SK-N-SH (cell line): ENCODE data around the gene SYCN. TPM values are rescaled to one million over a fixed set of nuclear protein-coding genes. Genes with fewer than 3 reads are reported as not detected.

Experiments used
- CTCF ChIA-PET: fragments of 300-600, 350-600 bp; formaldehyde crosslinking; extraction: SDS; loops from one replicate; lab custom pipeline; 2021; lab: Yijun Ruan, JAX
- POLR2A ChIA-PET: fragments of 350-600 bp; sonication (Branson Sonifier 250); formaldehyde crosslinking; extraction: SDS; loops from one replicate; lab custom pipeline; 2020; ENCODE audit warnings: antibody characterized with exemption, inconsistent platforms; lab: Yijun Ruan, JAX
- DNase-seq: peaks from one replicate; pipeline ENCODE4 v3.0.0; 2012
- H2AFZ ChIP-seq: fragments of 200-600 bp; sonication (generic); 2 replicates; pipeline ENCODE4 v1.8.1; 2016; ENCODE audit warnings: antibody characterized with exemption, mild to moderate bottlenecking, low read depth
- H3F3A ChIP-seq: fragments of 200-600 bp; sonication (generic); replicated peaks from 2 replicates; pipeline ENCODE3; 2016; ENCODE audit warnings: antibody characterized with exemption, mild to moderate bottlenecking; ENCODE audit not compliant: insufficient read depth
- H3K27ac ChIP-seq, 2 experiments: fragments of 200-500 bp in 1 of 2; fragments of 200-600 bp in 1 of 2; sonication (Bioruptor generic) in 1 of 2; sonication (generic), shearing (Covaris generic) in 1 of 2; 2 replicates each; pipeline versions ENCODE4 v1.5.1 to v1.6.1; 2014 to 2016; ENCODE audit warnings: low read depth in 2 of 2, inconsistent platforms in 1 of 2, low read length in 1 of 2, mild to moderate bottlenecking in 1 of 2, mixed read lengths in 1 of 2
- H3K27me3 ChIP-seq: fragments of 200-600 bp; sonication (generic), shearing (Covaris generic); 2 replicates; pipeline ENCODE4 v1.6.1; 2016; ENCODE audit warnings: mixed run types; ENCODE audit not compliant: insufficient read depth
- H3K36me3 ChIP-seq, 2 experiments: fragments of 200-500 bp in 1 of 2; fragments of 200-600 bp in 1 of 2; sonication (Bioruptor generic) in 1 of 2; sonication (generic) in 1 of 2; replicated peaks in 1 of 2; 2 replicates each; pipeline versions ENCODE3 to v1.5.1; 2014 to 2016; ENCODE audit warnings: low read length in 1 of 2, mild to moderate bottlenecking in 1 of 2; ENCODE audit not compliant: insufficient read depth in 2 of 2, control insufficient read depth in 1 of 2
- H3K4me1 ChIP-seq, 2 experiments: fragments of 200-500 bp in 1 of 2; fragments of 200-600 bp in 1 of 2; sonication (Bioruptor generic) in 1 of 2; sonication (generic), shearing (Covaris generic) in 1 of 2; 2 replicates each; pipeline versions ENCODE4 v1.5.1 to v1.6.1; 2014 to 2016; ENCODE audit warnings: low read depth in 1 of 2, low read length in 1 of 2, mixed run types in 1 of 2; ENCODE audit not compliant: insufficient read depth in 2 of 2, control insufficient read depth in 1 of 2
- H3K4me2 ChIP-seq: fragments of 200-600 bp; sonication (generic), shearing (Covaris generic); 2 replicates; pipeline ENCODE4 v1.6.1; 2017; ENCODE audit warnings: mixed run types
- H3K4me3 ChIP-seq, 2 experiments: fragments of 200-500 bp in 1 of 2; fragments of 200-600 bp in 1 of 2; sonication (Bioruptor generic) in 1 of 2; sonication (generic), shearing (Covaris generic) in 1 of 2; 2 replicates each; pipeline versions ENCODE4 v1.5.1 to v1.8.1; 2014 to 2016; ENCODE audit warnings: low read depth in 2 of 2, inconsistent platforms in 1 of 2, low read length in 1 of 2, mild to moderate bottlenecking in 1 of 2, mixed read lengths in 1 of 2, moderate library complexity in 1 of 2
- H3K79me2 ChIP-seq: fragments of 200-600 bp; sonication (generic); 2 replicates; pipeline ENCODE4 v1.8.1; 2017; ENCODE audit warnings: mild to moderate bottlenecking; ENCODE audit not compliant: insufficient read depth
- H3K9ac ChIP-seq: fragments of 200-600 bp; sonication (generic); 2 replicates; pipeline ENCODE4 v1.6.1; 2017; ENCODE audit warnings: mixed run types
- H3K9me2 ChIP-seq: fragments of 200-600 bp; sonication (generic); 2 replicates; pipeline ENCODE4 v1.6.1; 2017; ENCODE audit warnings: mixed run types
- H3K9me3 ChIP-seq: fragments of 200-600 bp; sonication (generic); 2 replicates; pipeline ENCODE4 v1.6.1; 2017; ENCODE audit warnings: mixed run types, mild to moderate bottlenecking, moderate library complexity
- H4K20me1 ChIP-seq: fragments of 200-600 bp; sonication (generic); 2 replicates; pipeline ENCODE4 v1.6.1; 2017; ENCODE audit warnings: mild to moderate bottlenecking, mixed run types; ENCODE audit not compliant: insufficient read depth
- ELF1 ChIP-seq: IDR thresholded peaks from 2 replicates; pipeline ENCODE4 v1.4.0; 2012
- GATA2 ChIP-seq: sonication (generic); formaldehyde crosslinking; IDR thresholded peaks from 2 replicates; pipeline ENCODE4 v1.5.0; 2020; ENCODE audit warnings: mild to moderate bottlenecking, missing genetic modification reagents
- MEF2A ChIP-seq: IDR thresholded peaks from 2 replicates; pipeline ENCODE4 v1.4.0; 2012; ENCODE audit warnings: low read depth, borderline replicate concordance
- NFIC ChIP-seq: IDR thresholded peaks from 2 replicates; pipeline ENCODE4 v1.4.0; 2012; ENCODE audit warnings: borderline replicate concordance
- NRF1 ChIP-seq: IDR thresholded peaks from 2 replicates; pipeline ENCODE4 v1.6.1; 2012; ENCODE audit warnings: low read depth, mild to moderate bottlenecking, low read length
- RCOR1 ChIP-seq: fragments of 150-350 bp; IDR thresholded peaks from 2 replicates; pipeline ENCODE4 v1.6.1; 2017; ENCODE audit warnings: antibody characterized with exemption, low read length
- RFX5 ChIP-seq: IDR thresholded peaks from 2 replicates; pipeline ENCODE4 v1.6.1; 2012; ENCODE audit warnings: mild to moderate bottlenecking, improper control_type of control experiment, low read length
- SIN3A ChIP-seq: IDR thresholded peaks from 2 replicates; pipeline ENCODE4 v1.6.1; 2012; ENCODE audit warnings: low read depth, mild to moderate bottlenecking, low read length, moderate library complexity, borderline replicate concordance
- SMC3 ChIP-seq: IDR thresholded peaks from 2 replicates; pipeline ENCODE4 v1.6.1; 2012; ENCODE audit warnings: low read depth, low read length, improper control_type of control experiment
- TAF1 ChIP-seq: IDR thresholded peaks from 2 replicates; pipeline ENCODE4 v1.6.1; 2012; ENCODE audit warnings: low read depth, mild to moderate bottlenecking, low read length, moderate library complexity, borderline replicate concordance
- WGBS: methylation state at CpG from one replicate; pipeline ENCODE4 v1.1.6; 2017; ENCODE audit warnings: low lambda C conversion rate; 5-methylcytosine and 5-hydroxymethylcytosine counted together
- polyA plus RNA-seq, 3 experiments: library from polyadenylated mRNA; depleted of rRNA; stranded (reverse); fragments of >200 nt; gene quantifications; 2 replicates each; pipeline ENCODE4 v1.2.3, GENCODE V29; 2012
- TF ChIP-seq, protein P1 (sequence below): fragments of 150-350 bp; IDR thresholded peaks from 2 replicates; pipeline ENCODE4 v1.6.1; 2017; ENCODE audit warnings: antibody characterized with exemption, low read length, low read depth, borderline replicate concordance

The SYCN gene
- polyA plus RNA-seq, 1 of the 3 experiments (the other 2 are of a cell fraction): not detected

DNA sequence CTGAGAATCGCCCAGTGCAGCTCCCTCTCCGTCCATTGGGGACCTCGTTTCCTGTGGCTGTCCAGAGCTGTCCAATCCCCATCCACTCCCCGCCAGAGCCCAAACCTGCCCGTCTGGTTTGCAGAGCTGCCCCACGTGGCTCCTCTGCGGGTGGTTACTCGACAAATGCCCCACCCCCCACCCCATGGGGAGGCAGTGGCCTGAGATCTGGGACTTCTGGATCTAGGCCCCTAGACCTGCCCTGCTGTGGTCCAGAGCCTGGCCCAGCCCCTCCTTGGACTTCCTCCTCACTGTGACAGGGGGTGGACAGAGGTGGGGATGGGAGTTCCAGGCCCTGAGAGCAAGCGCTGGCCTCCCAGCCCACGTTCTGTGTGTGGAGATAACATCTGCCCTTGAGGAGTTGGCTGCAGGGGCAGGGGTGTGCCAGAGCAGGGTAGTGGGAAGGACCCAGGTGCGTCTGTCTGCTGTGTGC, 49.4 kb downstream of the SYCN start:
- POLR2A ChIA-PET: no interaction called here
- 78% methylated on average over 10 of the region's 11 CpGs for WGBS

DNA sequence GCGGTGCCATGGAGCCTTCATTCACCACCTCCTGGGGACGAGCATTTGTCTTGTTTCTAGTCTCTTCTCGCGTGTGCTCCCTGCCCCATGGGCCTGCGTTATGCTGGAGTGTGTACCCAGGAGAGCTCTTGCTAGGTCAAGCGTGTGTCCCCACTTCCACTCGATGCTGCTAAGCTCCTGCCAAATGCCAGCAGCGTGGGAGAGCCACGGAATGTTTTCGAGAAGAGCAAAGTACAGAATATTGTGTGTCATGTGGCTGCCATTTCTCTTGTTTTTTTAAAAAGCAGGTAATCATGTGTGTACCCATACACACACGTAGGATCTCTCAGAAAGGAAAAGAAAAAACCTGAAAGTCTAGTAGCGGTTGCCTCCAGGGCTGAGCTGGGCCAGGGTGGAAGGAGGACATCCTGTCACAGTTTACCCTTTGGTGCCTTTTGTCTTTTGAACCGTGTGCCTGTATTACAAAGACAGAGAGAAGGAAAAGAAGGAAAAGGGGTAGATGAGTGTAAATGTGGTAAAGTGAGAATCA, 49.9 kb downstream of the SYCN start:
- Histone ChIP-seq H4K20me1 (peaks cover 42% of the 10 kb centered on the region), H2AFZ (no peak overlapping the region), H3K4me1 (peaks cover 0 to 46% of the 10 kb centered on the region in 2 experiments; a peak in 1 of 4 replicates), H3K79me2 (peaks cover 85% of the 10 kb centered on the region), H3K9ac (no peak overlapping the region), H3K4me2 (no peak overlapping the region), H3K27ac (peak overlapping the region in 1 of 2 experiments; percentile 7; a peak in 1 of 4 replicates), H3F3A (no peaks in the 10 kb centered on the region), H3K9me3 (no peaks in the 10 kb centered on the region), H3K9me2 (no peaks in the 10 kb centered on the region), H3K4me3 (no peak overlapping the region), H3K36me3 (peaks cover 0 to 2% of the 10 kb centered on the region in 2 experiments), H3K27me3 (no peaks in the 10 kb centered on the region)
- ChIA-PET CTCF (interaction anchor here (1.0 to 3.0 kb wide), 4 partner anchors 9 to 34 kb away, joined by 3 to 16 read pairs (median 5); no protein-coding TSS in a partner anchor), POLR2A (no interaction called here)
- DNase-seq: no peak
- 92% methylated on average over 13 of the region's 13 CpGs for WGBS
- TF ChIP-seq, protein P1, sequence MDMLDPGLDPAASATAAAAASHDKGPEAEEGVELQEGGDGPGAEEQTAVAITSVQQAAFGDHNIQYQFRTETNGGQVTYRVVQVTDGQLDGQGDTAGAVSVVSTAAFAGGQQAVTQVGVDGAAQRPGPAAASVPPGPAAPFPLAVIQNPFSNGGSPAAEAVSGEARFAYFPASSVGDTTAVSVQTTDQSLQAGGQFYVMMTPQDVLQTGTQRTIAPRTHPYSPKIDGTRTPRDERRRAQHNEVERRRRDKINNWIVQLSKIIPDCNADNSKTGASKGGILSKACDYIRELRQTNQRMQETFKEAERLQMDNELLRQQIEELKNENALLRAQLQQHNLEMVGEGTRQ: no peak
- TF ChIP-seq NRF1: no peak
- no peak for TF ChIP-seq NFIC
- TF ChIP-seq RFX5: no peak
- TF ChIP-seq RCOR1: no peak
- no peak for TF ChIP-seq SIN3A
- TF ChIP-seq GATA2 (CRISPR knock-in tag): no peak
- TF ChIP-seq MEF2A: no peak
- no peak for TF ChIP-seq TAF1
- no peak for TF ChIP-seq ELF1
- no peak for TF ChIP-seq SMC3

More for the DNA sequence above, 49.4 kb downstream of the SYCN start:
- Histone ChIP-seq H3K79me2 (peaks cover 85% of the 10 kb centered on the region), H4K20me1 (peaks cover 47% of the 10 kb centered on the region), H3K4me2 (no peak overlapping the region), H3K27me3 (no peaks in the 10 kb centered on the region), H2AFZ (no peak overlapping the region), H3F3A (no peaks in the 10 kb centered on the region), H3K9ac (no peak overlapping the region), H3K9me2 (no peaks in the 10 kb centered on the region), H3K9me3 (no peaks in the 10 kb centered on the region), H3K36me3 (no peaks in the 10 kb centered on the region), H3K4me3 (no peak overlapping the region), H3K4me1 (peaks cover 0 to 46% of the 10 kb centered on the region in 2 experiments; a peak in 1 of 4 replicates), H3K27ac (peak overlapping the region in 1 of 2 experiments; percentile 3; a peak in 1 of 4 replicates)
- TF ChIP-seq GATA2 (CRISPR knock-in tag): peak; percentile 57
- TF ChIP-seq MEF2A: no peak
- CTCF ChIA-PET: interaction anchor here (1.0 to 3.0 kb wide), 4 partner anchors 9 to 34 kb away, joined by 3 to 16 read pairs (median 5); no protein-coding TSS in a partner anchor
- peak; percentile 75 for DNase-seq

Other genes with a start within 250 kb of the SYCN start
- 30.8 and 40.7 TPM in 2 replicates for gene FBXO17, start 228.5 kb downstream of the SYCN start, polyA plus RNA-seq (2012; rRNA removed)
- gene FBXO27, start 171.7 kb downstream of the SYCN start, polyA plus RNA-seq (2012; rRNA removed): 5.0 and 5.8 TPM in 2 replicates
- 0.24 and 0.36 TPM in 2 replicates for gene ACP7, start 119.9 kb downstream of the SYCN start, polyA plus RNA-seq (2012; rRNA removed)
- 24.7 and 36.4 TPM in 2 replicates for gene PAK4, start 78.5 kb downstream of the SYCN start, polyA plus RNA-seq (2012; rRNA removed)
- 0.05 TPM in 1 of 2 replicates, not detected in the other for gene NCCRP1, start 7.3 kb downstream of the SYCN start, polyA plus RNA-seq (2012; rRNA removed)
- gene IFNL3, start 40.7 kb upstream of the SYCN start, polyA plus RNA-seq (2012; rRNA removed): not detected in 2 replicates
- not detected in 2 replicates for gene IFNL4, start 44.6 kb upstream of the SYCN start, polyA plus RNA-seq (2012; rRNA removed)
- not detected in 2 replicates for gene IFNL2, start 64.1 kb upstream of the SYCN start, polyA plus RNA-seq (2012; rRNA removed)
- gene IFNL1, start 92.1 kb upstream of the SYCN start, polyA plus RNA-seq (2012; rRNA removed): not detected in 2 replicates
- gene LRFN1, start 116.6 kb upstream of the SYCN start, polyA plus RNA-seq (2012; rRNA removed): 0.80 and 2.7 TPM in 2 replicates
- gene GMFG, start 131.8 kb upstream of the SYCN start, polyA plus RNA-seq (2012; rRNA removed): 0.21 TPM in 1 of 2 replicates, not detected in the other
- 62.2 and 83.0 TPM in 2 replicates for gene SAMD4B, start 138.2 kb upstream of the SYCN start, polyA plus RNA-seq (2012; rRNA removed)
- gene PAF1, start 186.8 kb upstream of the SYCN start, polyA plus RNA-seq (2012; rRNA removed): 57.6 and 65.3 TPM in 2 replicates
- gene MED29, start 187.1 kb upstream of the SYCN start, polyA plus RNA-seq (2012; rRNA removed): 32.0 and 33.1 TPM in 2 replicates
- gene ZFP36, start 202.6 kb upstream of the SYCN start, polyA plus RNA-seq (2012; rRNA removed): 19.7 and 49.3 TPM in 2 replicates
- 13.6 and 13.8 TPM in 2 replicates for gene PLEKHG2, start 208.4 kb upstream of the SYCN start, polyA plus RNA-seq (2012; rRNA removed)
- gene RPS16, start 231.7 kb upstream of the SYCN start, polyA plus RNA-seq (2012; rRNA removed): 5,038 and 7,541 TPM in 2 replicates
- gene SUPT5H, start 241.3 kb upstream of the SYCN start, polyA plus RNA-seq (2012; rRNA removed): 115 and 137 TPM in 2 replicates